ENCODE measurements around the gene MMP25. TPM values are rescaled to one million over a fixed set of nuclear protein-coding genes. Genes with fewer than 3 reads are reported as not detected.

MMP25 gene
- polyA plus RNA-seq, 1 of the 3 experiments (the other 2 are of a cell fraction) = 0.03 TPM

- TF ChIP-seq TCF12 (IDR thresholded peaks at IDR 0.05) (peak; percentile 53; the same call in 1 of the 2 replicates), USF2 (IDR thresholded peaks at IDR 0.05; ENCODE audit: borderline replicate concordance, low read depth, low read length) (no peak), JUND (IDR thresholded peaks at IDR 0.05) (peak; percentile 98)
- TF ChIP-seq, protein P1, sequence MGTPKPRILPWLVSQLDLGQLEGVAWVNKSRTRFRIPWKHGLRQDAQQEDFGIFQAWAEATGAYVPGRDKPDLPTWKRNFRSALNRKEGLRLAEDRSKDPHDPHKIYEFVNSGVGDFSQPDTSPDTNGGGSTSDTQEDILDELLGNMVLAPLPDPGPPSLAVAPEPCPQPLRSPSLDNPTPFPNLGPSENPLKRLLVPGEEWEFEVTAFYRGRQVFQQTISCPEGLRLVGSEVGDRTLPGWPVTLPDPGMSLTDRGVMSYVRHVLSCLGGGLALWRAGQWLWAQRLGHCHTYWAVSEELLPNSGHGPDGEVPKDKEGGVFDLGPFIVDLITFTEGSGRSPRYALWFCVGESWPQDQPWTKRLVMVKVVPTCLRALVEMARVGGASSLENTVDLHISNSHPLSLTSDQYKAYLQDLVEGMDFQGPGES (IDR thresholded peaks at IDR 0.05; ENCODE audit: low read depth, low read length) = no peak
- TF ChIP-seq, protein P2, sequence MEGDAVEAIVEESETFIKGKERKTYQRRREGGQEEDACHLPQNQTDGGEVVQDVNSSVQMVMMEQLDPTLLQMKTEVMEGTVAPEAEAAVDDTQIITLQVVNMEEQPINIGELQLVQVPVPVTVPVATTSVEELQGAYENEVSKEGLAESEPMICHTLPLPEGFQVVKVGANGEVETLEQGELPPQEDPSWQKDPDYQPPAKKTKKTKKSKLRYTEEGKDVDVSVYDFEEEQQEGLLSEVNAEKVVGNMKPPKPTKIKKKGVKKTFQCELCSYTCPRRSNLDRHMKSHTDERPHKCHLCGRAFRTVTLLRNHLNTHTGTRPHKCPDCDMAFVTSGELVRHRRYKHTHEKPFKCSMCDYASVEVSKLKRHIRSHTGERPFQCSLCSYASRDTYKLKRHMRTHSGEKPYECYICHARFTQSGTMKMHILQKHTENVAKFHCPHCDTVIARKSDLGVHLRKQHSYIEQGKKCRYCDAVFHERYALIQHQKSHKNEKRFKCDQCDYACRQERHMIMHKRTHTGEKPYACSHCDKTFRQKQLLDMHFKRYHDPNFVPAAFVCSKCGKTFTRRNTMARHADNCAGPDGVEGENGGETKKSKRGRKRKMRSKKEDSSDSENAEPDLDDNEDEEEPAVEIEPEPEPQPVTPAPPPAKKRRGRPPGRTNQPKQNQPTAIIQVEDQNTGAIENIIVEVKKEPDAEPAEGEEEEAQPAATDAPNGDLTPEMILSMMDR (IDR thresholded peaks at IDR 0.05) = no peak
Observed at GRCh38 chr16:3022208-3022683, 24.1 kb upstream of the MMP25 start (continued).

DNA sequence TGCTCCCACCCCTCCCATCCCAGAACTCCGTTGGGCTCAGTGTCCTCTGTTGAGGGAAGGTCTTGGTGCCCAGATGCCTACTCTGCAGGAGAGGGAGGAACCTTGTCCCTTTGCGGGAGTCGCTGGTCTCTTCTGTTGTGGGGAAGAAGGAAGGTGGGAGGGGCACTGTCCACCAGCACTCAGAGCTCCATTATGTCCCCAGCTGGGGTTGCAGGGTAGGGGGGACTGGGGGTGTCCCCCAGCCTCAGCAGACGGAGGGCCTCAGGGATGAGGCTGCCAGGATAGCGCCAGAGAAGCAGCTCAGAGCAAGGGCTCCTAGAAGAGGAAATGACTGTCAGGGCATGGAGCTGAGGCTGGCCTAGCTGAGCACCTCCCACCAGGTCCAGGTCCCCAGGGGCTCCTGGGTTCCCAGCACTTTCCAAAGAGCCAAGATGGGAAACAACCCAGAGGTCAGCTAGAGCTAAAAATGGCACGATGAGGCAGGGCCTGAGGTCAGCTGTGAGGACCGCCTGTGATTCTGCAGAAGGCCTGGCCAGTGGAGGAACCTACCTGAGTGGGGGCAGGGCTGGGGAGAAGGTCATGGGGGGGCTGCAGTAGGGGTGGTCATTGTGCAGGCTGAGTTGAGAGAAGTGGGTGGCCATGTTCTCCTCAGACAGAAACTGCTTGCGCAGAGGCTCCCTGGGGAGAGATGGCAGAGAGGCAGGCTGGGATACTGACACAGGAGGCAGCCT is 23.5 kb upstream of the MMP25 start:
- ChIA-PET POLR2A (no interaction called here), CTCF (interaction anchor here (0.7 to 8.5 kb wide), 6 partner anchors 9 to 66 kb away, joined by 3 to 111 read pairs (median 4); no protein-coding TSS in a partner anchor)
- no peak for DNase-seq
- H3K79me2 ChIP-seq (ENCODE audit: insufficient read depth) = peaks cover 11% of the 10 kb centered on the region; the same call in 1 of the 2 replicates
- peaks cover 21 to 26% of the 10 kb centered on the region in 2 experiments for H3K36me3 ChIP-seq (replicated peaks in 1 of 2; ENCODE audit: control insufficient read depth in 1 of 2, insufficient read depth in 2 of 2, low read length in 1 of 2)
- peak overlapping the region; percentile 80 to 88 for H3K4me3 ChIP-seq (ENCODE audit: low read depth in 2 of 2, low read length in 1 of 2)
- WGBS (ENCODE audit: low lambda C conversion rate) = 7% methylated on average over 8 of the region's 8 CpGs
- no peak overlapping the region for H2AFZ ChIP-seq (ENCODE audit: low read depth)
- peak overlapping the region; percentile 100 for H3K9ac ChIP-seq
- H3F3A ChIP-seq (replicated peaks; ENCODE audit: insufficient read depth) = peaks cover 51% of the 10 kb centered on the region
- no peaks in the 10 kb centered on the region for H3K9me3 ChIP-seq
- H3K27ac ChIP-seq (ENCODE audit: low read depth in 2 of 2, low read length in 1 of 2) = peak overlapping the region; percentile 94 to 99
- H4K20me1 ChIP-seq (ENCODE audit: insufficient read depth) = peaks cover 10% of the 10 kb centered on the region
- H3K27me3 ChIP-seq (ENCODE audit: insufficient read depth) = no peaks in the 10 kb centered on the region
- H3K4me2 ChIP-seq = peak overlapping the region; percentile 99
- peaks cover 8 to 33% of the 10 kb centered on the region in 2 experiments; a peak in 3 of 4 replicates for H3K4me1 ChIP-seq (ENCODE audit: control insufficient read depth in 1 of 2, insufficient read depth in 2 of 2, low read depth in 1 of 2, low read length in 1 of 2)
- H3K9me2 ChIP-seq = no peaks in the 10 kb centered on the region
- no peak for TF ChIP-seq FOXJ3 (CRISPR knock-in tag; IDR thresholded peaks at IDR 0.05)
- no peak for TF ChIP-seq MXI1 (IDR thresholded peaks at IDR 0.05; ENCODE audit: low read depth, low read length)
- TF ChIP-seq RXRA (IDR thresholded peaks at IDR 0.05; ENCODE audit: borderline replicate concordance, low read depth) = no peak
- no peak for TF ChIP-seq SMC3 (IDR thresholded peaks at IDR 0.05; ENCODE audit: low read depth, low read length)
- no peak for TF ChIP-seq GATA2 (CRISPR knock-in tag; IDR thresholded peaks at IDR 0.05)
- no peak for TF ChIP-seq FOSL2 (IDR thresholded peaks at IDR 0.05; ENCODE audit: borderline replicate concordance, low read depth)
- TF ChIP-seq EP300 (IDR thresholded peaks at IDR 0.05; ENCODE audit: borderline replicate concordance in 1 of 2, low read depth in 1 of 2, low read length in 1 of 2) = no peak
- no peak for TF ChIP-seq CHD2 (IDR thresholded peaks at IDR 0.05; ENCODE audit: low read length, partially characterized antibody)
- peak; percentile 8; the same call in 1 of the 2 replicates for TF ChIP-seq ELF1 (IDR thresholded peaks at IDR 0.05)
- TF ChIP-seq NFIC (IDR thresholded peaks at IDR 0.05; ENCODE audit: borderline replicate concordance) = no peak
- TF ChIP-seq USF1 (IDR thresholded peaks at IDR 0.05; ENCODE audit: borderline replicate concordance, low read depth) = no peak
- 0 out of 2 replicates have a peak, but pooled peaks have one; percentile 3 for TF ChIP-seq GABPA (IDR thresholded peaks at IDR 0.05; ENCODE audit: low read depth)
- TF ChIP-seq, protein P1 (IDR thresholded peaks at IDR 0.05; ENCODE audit: low read depth, low read length) = no peak
- no peak for TF ChIP-seq MAX (IDR thresholded peaks at IDR 0.05; ENCODE audit: low read depth)
- TF ChIP-seq TEAD4 (IDR thresholded peaks at IDR 0.05; ENCODE audit: borderline replicate concordance, insufficient read depth) = no peak
- TF ChIP-seq YY1 (IDR thresholded peaks at IDR 0.05; ENCODE audit: low read depth) = no peak; the same call in 1 of the 2 replicates
- TF ChIP-seq MEF2A (IDR thresholded peaks at IDR 0.05; ENCODE audit: borderline replicate concordance, low read depth) = peak; percentile 31; the same call in 1 of the 2 replicates
- TF ChIP-seq, protein P2 (IDR thresholded peaks at IDR 0.05) = no peak
- TF ChIP-seq JUND (IDR thresholded peaks at IDR 0.05) = no peak
- TF ChIP-seq RCOR1 (IDR thresholded peaks at IDR 0.05; ENCODE audit: low read length) = no peak

All from SK-N-SH (cell line).